ENCODE results near the gene BRPF3.

DNA sequence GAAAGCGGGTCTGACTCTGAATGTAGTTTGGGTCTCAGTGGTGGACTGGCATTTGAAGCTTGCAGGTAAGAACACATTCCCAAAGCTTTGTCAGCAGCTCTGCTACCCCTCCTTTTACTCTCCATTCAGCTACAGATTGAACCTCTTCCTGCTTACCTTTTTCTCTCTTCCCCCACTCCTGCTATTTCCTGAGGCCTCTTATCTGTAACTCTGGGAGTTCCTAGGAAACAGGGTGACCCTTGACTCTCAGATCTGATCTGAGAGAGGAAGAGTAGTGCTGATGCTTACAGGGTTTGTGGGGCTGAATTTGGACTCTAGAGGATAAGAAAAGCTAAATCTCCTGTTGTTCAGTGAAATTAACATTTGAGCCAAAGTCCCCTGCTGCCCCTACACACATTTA, 21.4 kb downstream of the BRPF3 start:
- TF ChIP-seq POLR2A (IDR thresholded peaks at IDR 0.05; ENCODE audit: low read length) (no peak), GATA1 (IDR thresholded peaks at IDR 0.05; ENCODE audit: low read depth, low read length) (no peak)
